Measurements from ENCODE around the gene KLK7.
"Not testable (repeated sequence)": the region's sequence is repeated elsewhere in the genome, so short reads cannot be mapped to it uniquely, and the experiment has no call there.

The KLK7 gene

DNA sequence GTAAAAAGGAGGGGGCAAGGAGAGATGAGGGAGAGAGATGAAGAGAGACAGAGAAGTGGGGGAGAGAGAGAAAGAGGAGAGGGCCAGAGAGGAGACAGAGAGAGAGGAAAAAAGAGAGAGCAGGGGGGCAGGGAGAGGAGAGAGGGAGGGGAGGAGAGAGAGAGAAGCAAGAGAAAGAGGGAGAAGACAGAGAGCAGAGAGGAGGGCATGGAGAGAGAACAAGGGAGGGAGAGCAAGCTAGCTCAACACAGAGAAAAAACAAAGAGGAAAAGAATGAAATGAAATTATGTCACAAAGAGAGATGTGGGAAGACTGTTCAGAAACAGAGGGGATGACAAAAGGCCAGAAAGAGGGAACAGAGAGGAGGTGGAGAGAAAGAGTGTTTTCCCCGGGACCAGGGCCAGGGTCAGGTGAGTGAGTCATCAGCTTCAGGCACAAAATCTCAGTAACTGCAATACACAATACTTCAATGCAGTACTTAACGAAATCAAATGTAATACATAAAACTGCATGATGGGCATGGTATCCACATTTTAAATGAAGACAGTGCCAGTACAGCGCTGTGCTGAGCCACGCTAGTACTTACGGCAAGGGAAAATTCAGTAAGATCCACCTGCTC is 4.8 kb downstream of the KLK7 start:
- no peak for TF ChIP-seq CTCF (conservative IDR thresholded peaks at IDR 0.05; ENCODE audit: low read depth, low read length)

DNA sequence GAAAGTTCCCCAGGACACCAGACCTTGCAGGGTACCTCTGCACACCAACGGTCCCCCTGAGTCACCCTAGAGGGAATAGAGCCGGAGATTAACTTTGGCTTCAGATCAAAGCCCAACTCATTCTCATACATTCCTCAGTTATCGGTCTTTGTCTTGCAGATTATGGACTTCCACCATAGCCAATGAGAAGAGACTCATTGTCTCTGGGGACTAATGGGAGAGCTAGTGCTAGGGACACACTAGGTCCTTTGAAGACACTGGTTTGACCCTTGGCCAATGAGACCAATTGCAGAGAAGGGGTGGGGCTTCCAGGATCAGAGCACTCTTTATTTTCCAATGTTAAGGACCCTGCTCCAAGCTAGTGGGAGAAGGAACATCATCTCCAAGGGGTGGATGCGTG is 6.1 kb downstream of the KLK7 start:
- no peak for DNase-seq (ENCODE audit: low read depth)
- no peak for TF ChIP-seq CTCF (conservative IDR thresholded peaks at IDR 0.05; ENCODE audit: low read depth, low read length)
- H3K4me3 ChIP-seq (ENCODE audit: low read depth, low read length) = no peak overlapping the region

More for the DNA sequence above, 4.8 kb downstream of the KLK7 start:
- no peak overlapping the region for H3K4me3 ChIP-seq (ENCODE audit: low read depth, low read length)
- no peak for DNase-seq (ENCODE audit: low read depth)

DNA sequence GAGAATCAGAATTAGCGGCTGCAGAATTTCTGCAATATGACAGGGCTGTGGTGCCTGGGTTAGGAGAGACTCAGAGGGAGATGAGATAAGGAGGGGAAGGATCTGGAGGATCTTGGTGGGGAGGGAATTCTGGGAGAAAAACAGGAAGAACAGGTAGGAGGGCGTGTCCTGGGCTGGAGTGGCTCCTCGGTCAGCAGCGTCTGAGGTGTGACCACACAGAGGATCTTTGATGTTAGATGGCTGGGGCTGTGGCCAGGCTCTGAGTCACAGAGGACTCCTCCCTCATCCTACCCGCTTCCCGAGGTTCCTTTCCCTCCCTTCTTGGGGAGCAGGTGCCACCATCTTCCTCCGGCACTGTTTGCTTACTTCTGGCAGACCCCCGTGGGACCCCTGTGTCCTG is 8.0 kb downstream of the KLK7 start:
- DNase-seq (ENCODE audit: low read depth) = no peak
- no peak overlapping the region for H3K4me3 ChIP-seq (ENCODE audit: low read depth, low read length)
- no peak for TF ChIP-seq CTCF (conservative IDR thresholded peaks at IDR 0.05; ENCODE audit: low read depth, low read length)

- no peak overlapping the region for H3K4me3 ChIP-seq (ENCODE audit: low read depth, low read length)
- no peak for TF ChIP-seq CTCF (conservative IDR thresholded peaks at IDR 0.05; ENCODE audit: low read depth, low read length)
- DNase-seq (ENCODE audit: low read depth) = no peak
These were observed 8.8 kb downstream of the KLK7 start for GRCh38 chr19:50974702-50975556.

DNA sequence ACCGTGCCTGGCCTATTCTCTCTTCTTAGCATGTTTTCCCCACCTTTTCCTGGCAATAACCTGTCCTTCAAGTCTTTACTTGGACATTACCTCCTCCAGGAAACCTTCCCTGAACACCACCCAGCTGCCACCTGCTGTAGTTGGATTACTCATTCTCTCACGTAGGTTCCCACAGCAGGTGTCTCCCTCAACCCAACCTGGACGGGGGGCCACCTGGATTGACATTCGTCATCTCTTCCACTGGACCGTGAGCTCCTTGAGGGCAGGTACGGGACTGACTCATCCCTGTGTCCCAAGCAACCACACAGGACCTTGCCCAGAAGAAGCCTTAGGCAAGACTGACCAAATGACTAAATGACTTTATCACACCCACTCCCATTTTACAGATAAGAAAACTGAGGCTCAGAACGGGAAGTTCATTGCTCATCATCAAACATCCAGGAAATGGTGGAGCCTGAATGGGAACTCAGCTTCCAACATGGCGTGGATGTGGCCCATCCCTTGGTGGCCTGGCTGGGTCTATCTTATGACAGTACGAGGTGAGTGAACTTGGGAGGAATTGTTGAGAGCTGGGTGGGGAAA is 10.8 kb downstream of the KLK7 start:
- no peak for DNase-seq (ENCODE audit: low read depth)
- no peak overlapping the region for H3K4me3 ChIP-seq (ENCODE audit: low read depth, low read length)
- no peak for TF ChIP-seq CTCF (conservative IDR thresholded peaks at IDR 0.05; ENCODE audit: low read depth, low read length)

GRCh38 chr19:50969810-50970209 is 13.9 kb downstream of the KLK7 start:
- DNase-seq (ENCODE audit: low read depth); H3K4me3 ChIP-seq (ENCODE audit: low read depth, low read length): not testable (repeated sequence)

DNA sequence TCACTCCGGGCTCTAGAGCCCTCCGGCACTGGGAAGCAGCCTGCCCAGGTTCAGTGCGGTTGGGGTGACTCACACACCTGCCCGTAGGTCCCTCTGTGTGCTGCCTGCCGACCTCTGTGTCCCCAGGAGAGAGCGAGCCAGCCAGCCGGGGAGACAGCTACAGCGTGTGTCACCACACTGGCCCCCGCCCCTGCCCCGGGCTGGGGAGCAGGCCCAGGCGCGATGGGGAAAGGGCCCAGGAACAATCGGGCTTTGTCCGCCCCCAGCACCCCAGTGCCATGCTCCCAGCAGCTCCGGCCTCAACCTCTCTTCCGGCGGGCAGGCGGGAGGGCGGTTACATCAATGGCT is 14.3 kb downstream of the KLK7 start, which contains the start of gene KLK6:
KLK6 (minus strand) TSS at position 179 of the 348 bp plus-strand sequence. CDS start 1,487 bp downstream, outside the sequence.
- TF ChIP-seq CTCF (conservative IDR thresholded peaks at IDR 0.05; ENCODE audit: low read depth, low read length) = no peak
- DNase-seq (ENCODE audit: low read depth) = no peak
- H3K4me3 ChIP-seq (ENCODE audit: low read depth, low read length) = no peak within 1 kb of the TSS
